CD4-positive, alpha-beta memory T cell (primary cell): ENCODE data around the gene RASSF5. TPM values are rescaled to one million over a fixed set of nuclear protein-coding genes. Genes with fewer than 3 reads are reported as not detected.

Experiments used
- CTCF ChIA-PET: fragments of 350-600 bp; sonication (Branson Sonifier 250); formaldehyde crosslinking; loops from one replicate; lab custom pipeline; 2021; ENCODE audit warnings: inconsistent platforms; ENCODE audit not compliant: partially characterized antibody; lab: Charles Lee
- POLR2A ChIA-PET: fragments of 350-600 bp; sonication (Branson Sonifier 250); formaldehyde crosslinking; loops from one replicate; lab custom pipeline; 2021; ENCODE audit not compliant: partially characterized antibody; lab: Charles Lee
- DNase-seq, 5 donors: peaks; one replicate each; pipeline versions ENCODE4 v3.0.0 to v3.0.0-alpha.2; 2020 to 2022; ENCODE audit warnings: mixed read lengths in 1 of 5
- H3K27ac ChIP-seq: one replicate; pipeline ENCODE4 v1.7.0; 2013; ENCODE audit warnings: low read depth, low read length
- H3K27me3 ChIP-seq: 2 replicates; pipeline ENCODE4 v1.7.0; 2013; ENCODE audit warnings: mild to moderate bottlenecking, low read length, moderate library complexity; ENCODE audit not compliant: insufficient read depth
- H3K36me3 ChIP-seq: 2 replicates; pipeline ENCODE4 v1.7.0; 2013; ENCODE audit warnings: mild to moderate bottlenecking, low read length, moderate library complexity; ENCODE audit not compliant: insufficient read depth
- H3K4me1 ChIP-seq: 2 replicates; pipeline ENCODE4 v1.7.0; 2013; ENCODE audit warnings: mild to moderate bottlenecking, low read length, moderate library complexity; ENCODE audit not compliant: insufficient read depth
- H3K4me3 ChIP-seq, 2 donors: one replicate each; pipeline ENCODE4 v1.7.0; 2013; ENCODE audit warnings: low read length in 2 of 2, mild to moderate bottlenecking in 1 of 2
- H3K9me3 ChIP-seq, 2 donors: one replicate each; pipeline ENCODE4 v1.7.0; 2013; ENCODE audit warnings: low read length in 2 of 2, control low read depth in 1 of 2; ENCODE audit not compliant: control insufficient read depth in 1 of 2
- H3K27ac Mint-ChIP-seq, 7 donors: one replicate each; pipeline ENCODE4 v1.8.0; 2020 to 2021; ENCODE audit warnings: mixed read lengths in 7 of 7, mild to moderate bottlenecking in 6 of 7, inconsistent platforms in 3 of 7, moderate library complexity in 3 of 7
- H3K27me3 Mint-ChIP-seq, 2 donors: one replicate each; pipeline ENCODE4 v1.8.0; 2020 to 2021; ENCODE audit warnings: mixed read lengths in 2 of 2
- H3K36me3 Mint-ChIP-seq, 2 donors: one replicate each; pipeline ENCODE4 v1.8.0; 2020 to 2021; ENCODE audit warnings: mixed read lengths in 2 of 2, inconsistent platforms in 1 of 2, mild to moderate bottlenecking in 1 of 2
- H3K4me1 Mint-ChIP-seq, 4 donors: one replicate each; pipeline ENCODE4 v1.8.0; 2020 to 2021; ENCODE audit warnings: mixed read lengths in 4 of 4, mild to moderate bottlenecking in 1 of 4
- H3K4me3 Mint-ChIP-seq, 8 donors: one replicate each; pipeline ENCODE4 v1.8.0; 2020 to 2021; ENCODE audit warnings: mixed read lengths in 8 of 8, mild to moderate bottlenecking in 7 of 8, moderate library complexity in 6 of 8, inconsistent platforms in 3 of 8
- H3K9me3 Mint-ChIP-seq, 8 donors: one replicate each; pipeline ENCODE4 v1.8.0; 2020 to 2021; ENCODE audit warnings: mixed read lengths in 8 of 8, mild to moderate bottlenecking in 5 of 8, inconsistent platforms in 3 of 8, moderate library complexity in 1 of 8
- intact Hi-C: fragments of 100-400 bp; cut with micrococcal nuclease; formaldehyde crosslinking; loops from one replicate; pipeline ENCODE4 v1.15.1; 2023
- polyA plus RNA-seq, 2 donors: library from polyadenylated mRNA; unstranded; fragments of 300-500 nt; fragmentation: Illumina TruSeq; gene quantifications; one replicate each; pipeline ENCODE4 v1.2.3, GENCODE V29; 2021
- total RNA-seq, 2 experiments: library from RNA; stranded (reverse); gene quantifications; one replicate each; pipeline ENCODE4 v1.2.3, GENCODE V29; 2021

RASSF5 gene
- total and polyA plus RNA-seq, 4 experiments from 2014 or later = 186 to 298 (median 220) TPM

- Mint-ChIP-seq H3K9me3 (no peaks in the 10 kb centered on the region), H3K27ac (peak overlapping the region; percentile 3 to 75 (median 57)), H3K4me1 (peaks cover 17 to 56% (median 32%) of the 10 kb centered on the region in 4 donors), H3K4me3 (no peak overlapping the region), H3K27me3 (peaks cover 0 to 3% of the 10 kb centered on the region in 2 donors), H3K36me3 (peaks cover 0 to 10% of the 10 kb centered on the region in 2 donors)
- Histone ChIP-seq H3K4me3 (no peak overlapping the region), H3K9me3 (no peaks in the 10 kb centered on the region), H3K4me1 (peaks cover 45% of the 10 kb centered on the region), H3K27ac (no peak overlapping the region), H3K36me3 (peaks cover 2% of the 10 kb centered on the region), H3K27me3 (peaks cover 4% of the 10 kb centered on the region)
- intact Hi-C loops = no loop called here
- ChIA-PET CTCF (interaction anchor here (1.2 to 1.3 kb wide), 2 partner anchors 34 to 42 kb away, joined by 4 to 5 read pairs; partner anchors contain the start of gene IKBKE), POLR2A (interaction anchor here (1.1 to 1.2 kb wide), 2 partner anchors 19 to 34 kb away, joined by 3 to 4 read pairs; no protein-coding TSS in a partner anchor)
- DNase-seq = no peak
Measured at GRCh38 chr1:206503591-206504362, 3.6 kb upstream of the RASSF5 start.

GRCh38 chr1:206504363-206504713, 3.0 kb upstream of the RASSF5 start:
- intact Hi-C loops = no loop called here
- Mint-ChIP-seq H3K4me3 (peak overlapping the region in 1 of 8 donors; percentile 52), H3K27me3 (peaks cover 2 to 3% of the 10 kb centered on the region in 2 donors), H3K36me3 (peaks cover 0 to 7% of the 10 kb centered on the region in 2 donors), H3K4me1 (peaks cover 17 to 60% (median 34%) of the 10 kb centered on the region in 4 donors), H3K9me3 (no peaks in the 10 kb centered on the region), H3K27ac (peak overlapping the region in 5 of 7 donors; percentile 3 to 84 (median 24))
- Histone ChIP-seq H3K4me3 (no peak overlapping the region), H3K4me1 (peaks cover 45% of the 10 kb centered on the region), H3K36me3 (no peaks in the 10 kb centered on the region), H3K9me3 (no peaks in the 10 kb centered on the region), H3K27ac (no peak overlapping the region), H3K27me3 (peaks cover 4% of the 10 kb centered on the region)
- ChIA-PET CTCF (interaction anchor here (1.3 to 1.5 kb wide), 2 partner anchors 14 to 42 kb away, joined by 3 to 4 read pairs; no protein-coding TSS in a partner anchor), POLR2A (interaction anchor here (1.1 kb wide), 1 partner anchor 19 kb away, joined by 4 read pairs; no protein-coding TSS in a partner anchor)
- no peak for DNase-seq

GRCh38 chr1:206505702-206506355, 1.5 kb upstream of the RASSF5 start:
- Mint-ChIP-seq H3K27ac (peak overlapping the region in 5 of 7 donors; percentile 29 to 75 (median 54)), H3K4me1 (peaks cover 17 to 60% (median 34%) of the 10 kb centered on the region in 4 donors), H3K27me3 (peaks cover 6 to 8% of the 10 kb centered on the region in 2 donors), H3K36me3 (peaks cover 0 to 2% of the 10 kb centered on the region in 2 donors), H3K9me3 (no peaks in the 10 kb centered on the region), H3K4me3 (peak overlapping the region; percentile 75 to 89 (median 82))
- CTCF ChIA-PET = interaction anchor here (1.0 to 2.2 kb wide), 9 partner anchors 10 to 80 kb away, joined by 3 to 12 read pairs (median 4); partner anchors contain the start of gene IKBKE
- peaks cover 4% of the 10 kb centered on the region for H3K27me3 ChIP-seq
- no peak overlapping the region for H3K4me3 ChIP-seq
- H3K27ac ChIP-seq = no peak overlapping the region
- intact Hi-C loops = loop anchor here (1.0 to 2.0 kb wide), 3 partner anchors 43 to 128 kb away; no protein-coding TSS in a partner anchor
- no peak for DNase-seq
- no peaks in the 10 kb centered on the region for H3K9me3 ChIP-seq
- POLR2A ChIA-PET = interaction anchor here (0.6 to 3.4 kb wide), 8 partner anchors 9 to 86 kb away, joined by 3 to 30 read pairs (median 6); partner anchors contain the start of gene IKBKE
- no peaks in the 10 kb centered on the region for H3K36me3 ChIP-seq
- peaks cover 45% of the 10 kb centered on the region for H3K4me1 ChIP-seq

DNA sequence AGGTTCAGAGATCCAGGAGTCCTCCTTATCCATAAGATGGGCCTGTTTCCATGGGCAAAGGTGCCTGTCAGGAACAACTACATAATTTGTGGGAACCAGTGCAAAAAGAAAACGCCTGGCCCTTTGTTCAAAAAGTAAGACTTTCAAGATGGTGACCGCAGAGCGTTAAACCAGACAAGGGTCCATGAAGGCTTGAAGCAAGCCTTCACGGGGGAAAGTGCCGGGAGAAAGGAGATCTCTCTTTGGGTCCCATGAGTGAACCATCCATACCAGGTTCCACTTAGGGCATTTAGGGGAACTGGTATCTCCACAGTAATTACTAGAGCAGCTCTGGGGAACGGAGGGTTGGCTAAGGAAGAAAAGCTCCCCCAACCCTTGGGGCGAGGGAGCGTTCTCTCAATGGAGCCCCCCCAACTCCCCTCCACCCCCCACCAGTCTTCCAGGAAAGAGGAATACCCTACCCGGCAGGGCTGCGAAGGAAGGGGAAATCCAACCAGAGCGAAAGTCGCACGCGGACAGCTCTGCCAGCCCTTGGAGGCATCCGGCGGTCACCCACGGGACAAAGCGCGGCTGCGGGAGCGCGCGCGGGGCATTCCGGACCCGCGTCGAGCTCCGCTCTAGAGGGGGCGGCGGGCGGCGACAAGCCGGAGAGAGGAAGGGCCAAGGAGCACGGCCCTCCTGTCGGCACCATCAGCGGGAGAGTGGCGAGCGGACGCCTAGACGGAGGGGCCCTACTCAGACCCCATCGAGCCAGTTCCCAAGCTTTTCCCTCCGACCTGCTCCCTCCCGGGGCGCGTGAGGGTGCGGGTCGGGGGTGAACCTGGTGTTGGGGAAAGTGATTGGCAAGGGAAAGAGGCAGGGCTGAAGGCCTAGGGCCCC, 687 bp upstream of the RASSF5 start:
- H3K36me3 ChIP-seq = no peaks in the 10 kb centered on the region
- H3K4me3 ChIP-seq = peak overlapping the region; percentile 39 to 58
- ChIA-PET POLR2A (interaction anchor here (0.6 to 3.4 kb wide), 16 partner anchors 9 to 129 kb away, joined by 3 to 30 read pairs (median 4); partner anchors contain the start of genes DYRK3, EIF2D and IKBKE), CTCF (interaction anchor here (0.7 to 2.2 kb wide), 11 partner anchors 8 to 79 kb away, joined by 3 to 12 read pairs (median 4); partner anchors contain the start of gene IKBKE)
- H3K9me3 ChIP-seq = no peaks in the 10 kb centered on the region
- H3K4me1 Mint-ChIP-seq = peaks cover 17 to 60% (median 34%) of the 10 kb centered on the region in 4 donors
- peaks cover 45% of the 10 kb centered on the region for H3K4me1 ChIP-seq
- H3K27ac ChIP-seq = no peak overlapping the region
- no peaks in the 10 kb centered on the region for H3K9me3 Mint-ChIP-seq
- peaks cover 0 to 2% of the 10 kb centered on the region in 2 donors for H3K36me3 Mint-ChIP-seq
- peak in 3 of 5 donors; percentile 4 to 45 (median 19) for DNase-seq
- peaks cover 4% of the 10 kb centered on the region for H3K27me3 ChIP-seq
- peak overlapping the region; percentile 80 to 89 (median 82) for H3K4me3 Mint-ChIP-seq
- H3K27me3 Mint-ChIP-seq = peaks cover 6 to 8% of the 10 kb centered on the region in 2 donors
- intact Hi-C loops = loop anchor here (1.0 to 2.0 kb wide), 3 partner anchors 44 to 128 kb away; no protein-coding TSS in a partner anchor
- peak overlapping the region in 4 of 7 donors; percentile 44 to 66 (median 52) for H3K27ac Mint-ChIP-seq

DNA sequence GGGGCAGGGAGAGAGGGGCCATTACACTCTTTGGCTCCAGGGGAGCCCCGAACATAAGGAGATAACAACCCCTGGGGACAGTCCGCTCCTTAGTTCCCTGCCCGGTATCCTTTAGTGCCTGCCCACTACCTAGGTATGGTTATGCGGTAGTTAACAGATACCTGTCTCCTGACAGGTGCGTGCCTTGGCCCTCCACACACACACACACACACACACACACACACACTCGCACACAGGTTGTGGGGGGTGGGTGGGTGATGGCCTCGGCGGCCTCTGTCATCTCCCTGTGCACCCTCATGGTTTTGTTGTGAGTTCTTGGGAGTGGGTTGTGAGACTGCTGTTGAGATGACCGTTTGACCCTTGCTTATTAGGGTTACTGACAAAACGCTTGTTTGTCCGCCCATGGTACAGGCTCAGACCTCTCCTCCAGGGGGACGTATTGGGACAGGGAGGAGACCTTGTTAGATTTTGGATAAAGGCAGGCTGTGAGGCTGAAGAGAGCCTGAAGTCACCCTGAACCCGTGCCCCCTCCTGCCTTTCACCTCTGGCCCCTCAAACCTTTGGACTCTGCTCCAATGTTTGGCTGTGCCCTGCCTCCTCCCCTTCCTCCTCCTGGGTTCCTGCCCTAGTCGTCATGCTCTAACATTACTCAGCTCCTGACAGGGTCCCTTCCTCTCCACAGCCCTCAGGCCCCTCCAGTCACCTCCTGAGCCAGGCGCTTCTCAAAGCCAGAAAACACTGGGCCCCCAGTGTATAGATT, 979 bp downstream of the RASSF5 start:
- ChIA-PET CTCF (no interaction called here), POLR2A (interaction anchor here (1.1 to 3.4 kb wide), 3 partner anchors 11 to 127 kb away, joined by 3 to 30 read pairs (median 20); partner anchors contain the start of genes DYRK3 and IKBKE)
- intact Hi-C loops = no loop called here
- DNase-seq = no peak
- Histone ChIP-seq H3K36me3 (no peaks in the 10 kb centered on the region), H3K4me1 (peaks cover 45% of the 10 kb centered on the region), H3K9me3 (no peaks in the 10 kb centered on the region), H3K4me3 (peak overlapping the region in 1 of 2 donors; percentile 58), H3K27ac (no peak overlapping the region), H3K27me3 (peaks cover 4% of the 10 kb centered on the region)
- H3K4me3 Mint-ChIP-seq = peak overlapping the region; percentile 64 to 80 (median 72)
- no peaks in the 10 kb centered on the region for H3K9me3 Mint-ChIP-seq
- peaks cover 0 to 2% of the 10 kb centered on the region in 2 donors for H3K36me3 Mint-ChIP-seq
- peaks cover 6 to 8% of the 10 kb centered on the region in 2 donors for H3K27me3 Mint-ChIP-seq
- H3K4me1 Mint-ChIP-seq = peaks cover 17 to 46% (median 33%) of the 10 kb centered on the region in 4 donors
- H3K27ac Mint-ChIP-seq = peak overlapping the region in 4 of 7 donors; percentile 6 to 67 (median 39)

GRCh38 chr1:206508956-206509355, 1.6 kb downstream of the RASSF5 start:
- Histone ChIP-seq H3K27me3 (peaks cover 4% of the 10 kb centered on the region), H3K4me1 (peaks cover 39% of the 10 kb centered on the region), H3K9me3 (no peaks in the 10 kb centered on the region), H3K4me3 (no peak overlapping the region), H3K36me3 (no peaks in the 10 kb centered on the region), H3K27ac (no peak overlapping the region)
- peak overlapping the region in 1 of 7 donors; percentile 32 for H3K27ac Mint-ChIP-seq
- peaks cover 6 to 8% of the 10 kb centered on the region in 2 donors for H3K27me3 Mint-ChIP-seq
- CTCF ChIA-PET = no interaction called here
- peaks cover 0 to 2% of the 10 kb centered on the region in 2 donors for H3K36me3 Mint-ChIP-seq
- H3K4me3 Mint-ChIP-seq = peak overlapping the region; percentile 44 to 80 (median 72)
- H3K9me3 Mint-ChIP-seq = no peaks in the 10 kb centered on the region
- H3K4me1 Mint-ChIP-seq = peaks cover 15 to 40% (median 28%) of the 10 kb centered on the region in 4 donors
- intact Hi-C loops = no loop called here
- POLR2A ChIA-PET = no interaction called here
- DNase-seq = no peak
